ENCODE data around the gene GPC2.
"Not testable (repeated sequence)": the region's sequence is repeated elsewhere in the genome, so short reads cannot be mapped to it uniquely, and the experiment has no call there.

Gene GPC2

GRCh38 chr7:100198266-100198665 is 21.1 kb upstream of the GPC2 start:
- DNase-seq: no peak

- not testable (repeated sequence) for DNase-seq
These were observed 18.7 kb upstream of the GPC2 start for GRCh38 chr7:100195901-100196322.

- no peak for DNase-seq
These were observed 18.0 kb upstream of the GPC2 start for GRCh38 chr7:100195222-100195621.

- DNase-seq: no peak
These were observed 15.8 kb upstream of the GPC2 start for GRCh38 chr7:100192969-100193368.

GRCh38 chr7:100192281-100192862 is 15.2 kb upstream of the GPC2 start:
- DNase-seq: not testable (repeated sequence)

GRCh38 chr7:100191775-100192174 is 14.6 kb upstream of the GPC2 start:
- DNase-seq: no peak

- no peak for DNase-seq
These were observed 13.0 kb upstream of the GPC2 start for GRCh38 chr7:100190048-100190711.

GRCh38 chr7:100189061-100189460 is 11.9 kb upstream of the GPC2 start:
- no peak for DNase-seq

GRCh38 chr7:100185726-100186125 is 8.5 kb upstream of the GPC2 start:
- no peak for DNase-seq

- not testable (repeated sequence) for DNase-seq
These were observed 5.9 kb upstream of the GPC2 start for GRCh38 chr7:100183090-100183489.

- not testable (repeated sequence) for DNase-seq
These were observed 5.4 kb upstream of the GPC2 start for GRCh38 chr7:100182616-100183015.

- DNase-seq: not testable (repeated sequence)
These were observed 2.9 kb upstream of the GPC2 start for GRCh38 chr7:100180084-100180483.

GRCh38 chr7:100176096-100177044 is 811 bp downstream of the GPC2 start:
- no peak for DNase-seq

GRCh38 chr7:100175296-100175935 is 1.8 kb downstream of the GPC2 start:
- no peak for DNase-seq

GRCh38 chr7:100174582-100174981 is 2.6 kb downstream of the GPC2 start:
- DNase-seq: no peak

GRCh38 chr7:100173806-100174495 is 3.2 kb downstream of the GPC2 start:
- DNase-seq: no peak

- no peak for DNase-seq
These were observed 5.3 kb downstream of the GPC2 start for GRCh38 chr7:100171840-100172239.

- peak; percentile 36 for DNase-seq
These were observed 6.0 kb downstream of the GPC2 start for GRCh38 chr7:100171087-100171681.

GRCh38 chr7:100170101-100170897 is 6.9 kb downstream of the GPC2 start:
- DNase-seq: no peak

- no peak for DNase-seq
These were observed 7.9 kb downstream of the GPC2 start for GRCh38 chr7:100169147-100169850.

All from T-helper 9 cell (primary cell).